HG03196 (cell line): ENCODE measurements around the gene CD79B.
"Not testable (repeated sequence)": the region's sequence is repeated elsewhere in the genome, so short reads cannot be mapped to it uniquely, and the experiment has no call there.

Experiments
- ATAC-seq: cut with Tn5 transposase; IDR thresholded peaks from one replicate; pipeline ENCODE4 v1.9.1; 2021; ENCODE audit not compliant: unreplicated experiment

CD79B gene

GRCh38 chr17:63934183-63935112, 2.3 kb upstream of the CD79B start:
- no peak for ATAC-seq

- ATAC-seq = no peak
Observed at GRCh38 chr17:63933598-63933997, 1.5 kb upstream of the CD79B start.

- peak; percentile 10 for ATAC-seq
Observed at GRCh38 chr17:63932721-63933120, 590 bp upstream of the CD79B start.

GRCh38 chr17:63930951-63931575, 1.1 kb downstream of the CD79B start:
- peak; percentile 31 for ATAC-seq

- ATAC-seq = no peak
Observed at GRCh38 chr17:63929860-63930766, 2.0 kb downstream of the CD79B start.

GRCh38 chr17:63928966-63929695, 3.0 kb downstream of the CD79B start:
- no peak for ATAC-seq

- no peak for ATAC-seq
Observed at GRCh38 chr17:63928172-63928666, 3.9 kb downstream of the CD79B start.

GRCh38 chr17:63927464-63928171, 4.5 kb downstream of the CD79B start:
- ATAC-seq = no peak

- ATAC-seq = no peak
Observed at GRCh38 chr17:63926164-63926563, 6.0 kb downstream of the CD79B start.

GRCh38 chr17:63925615-63926014, 6.5 kb downstream of the CD79B start:
- ATAC-seq = no peak

GRCh38 chr17:63922402-63922801, 9.7 kb downstream of the CD79B start:
- not testable (repeated sequence) for ATAC-seq

GRCh38 chr17:63920779-63921178, 11.4 kb downstream of the CD79B start:
- not testable (repeated sequence) for ATAC-seq

GRCh38 chr17:63920050-63920449, 12.1 kb downstream of the CD79B start:
- not testable (repeated sequence) for ATAC-seq

- ATAC-seq = peak; percentile 56
Observed at GRCh38 chr17:63919311-63919723, 12.8 kb downstream of the CD79B start.

GRCh38 chr17:63918789-63919305, 13.3 kb downstream of the CD79B start, which contains the start of gene GH1:
Gene GH1 (minus strand): TSS chr17:63918839. CDS start chr17:63918776, 63 bp downstream.
- ATAC-seq = not testable (repeated sequence)

GRCh38 chr17:63918305-63918704, 13.8 kb downstream of the CD79B start:
- ATAC-seq = no peak

GRCh38 chr17:63917646-63918045, 14.5 kb downstream of the CD79B start:
- no peak for ATAC-seq

- not testable (repeated sequence) for ATAC-seq
Observed at GRCh38 chr17:63917206-63917605, 14.9 kb downstream of the CD79B start.

GRCh38 chr17:63916566-63917185, 15.5 kb downstream of the CD79B start:
- ATAC-seq = no peak
